Eye (tissue), 1 donor: Measurements from ENCODE around the gene SAPCD1.
"Not testable (repeated sequence)": the region's sequence is repeated elsewhere in the genome, so short reads cannot be mapped to it uniquely, and the experiment has no call there.

ENCODE experiments used
- DNase-seq: peaks from one replicate; pipeline ENCODE4 v3.0.0-alpha.2; 2015

SAPCD1 gene

DNA sequence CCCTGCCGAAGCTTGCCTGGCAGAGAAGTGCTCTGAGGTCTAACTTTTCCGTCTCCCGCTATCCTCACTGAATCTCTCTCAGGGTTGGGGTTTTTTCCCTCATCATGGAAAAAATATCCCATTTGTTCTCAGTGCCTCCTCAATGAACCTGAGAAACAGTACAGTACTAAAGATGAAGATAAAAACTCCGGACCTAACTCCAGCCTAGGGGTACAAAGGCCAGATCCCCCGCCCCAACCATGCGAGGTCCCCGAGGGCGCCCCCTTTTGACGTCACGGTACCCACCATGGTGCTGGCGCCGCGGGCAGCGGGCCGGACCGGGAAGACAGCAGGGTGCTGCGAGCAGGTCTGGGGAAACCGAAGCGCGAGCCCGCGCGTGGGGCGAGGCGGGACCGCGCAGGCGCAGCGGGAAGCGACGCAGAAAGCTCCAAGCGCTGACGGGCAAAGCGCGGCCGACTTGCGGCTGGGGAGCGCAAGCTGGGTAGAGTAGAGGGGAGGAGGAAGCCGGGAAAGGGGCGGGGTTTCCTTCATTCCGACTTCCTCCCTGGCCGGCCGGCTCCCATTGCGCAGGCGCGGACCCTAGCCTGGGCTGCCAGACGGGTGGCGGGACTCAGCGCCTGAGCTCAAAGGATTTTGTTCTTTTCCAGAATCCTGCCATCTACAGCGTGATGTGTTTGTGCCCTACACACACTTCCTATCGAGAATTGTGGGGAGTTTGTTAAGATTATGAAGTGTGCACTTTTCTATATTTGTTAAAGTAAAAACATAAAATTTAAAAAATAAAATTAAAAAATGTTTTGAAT is 44.2 kb downstream of the SAPCD1 start, which contains the start of gene LSM2:
Gene LSM2 (minus strand): TSS at position 497 of the 803 bp plus-strand sequence. CDS start 209 bp downstream, at position 288.
- peak; percentile 99 for DNase-seq

DNA sequence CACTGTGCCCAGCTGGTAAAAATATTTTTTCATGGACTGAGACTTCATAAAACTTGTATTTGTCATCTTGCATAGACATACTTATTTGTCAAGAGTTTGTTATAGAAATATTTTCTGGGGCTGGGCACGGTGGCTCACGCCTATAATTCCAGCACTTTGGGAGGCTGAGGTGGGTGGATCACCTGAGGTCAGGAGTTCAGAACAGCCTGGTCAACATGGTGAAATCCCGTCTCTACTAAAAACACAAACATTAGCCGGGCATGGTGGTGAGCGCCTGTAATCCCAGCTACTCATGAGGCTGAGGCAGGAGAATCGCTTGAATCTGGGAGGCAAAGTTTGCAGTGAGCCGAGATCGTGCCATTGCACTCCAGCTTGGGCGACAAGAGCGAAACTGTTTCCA is 46.1 kb downstream of the SAPCD1 start:
- DNase-seq, result not testable (repeated sequence)

DNA sequence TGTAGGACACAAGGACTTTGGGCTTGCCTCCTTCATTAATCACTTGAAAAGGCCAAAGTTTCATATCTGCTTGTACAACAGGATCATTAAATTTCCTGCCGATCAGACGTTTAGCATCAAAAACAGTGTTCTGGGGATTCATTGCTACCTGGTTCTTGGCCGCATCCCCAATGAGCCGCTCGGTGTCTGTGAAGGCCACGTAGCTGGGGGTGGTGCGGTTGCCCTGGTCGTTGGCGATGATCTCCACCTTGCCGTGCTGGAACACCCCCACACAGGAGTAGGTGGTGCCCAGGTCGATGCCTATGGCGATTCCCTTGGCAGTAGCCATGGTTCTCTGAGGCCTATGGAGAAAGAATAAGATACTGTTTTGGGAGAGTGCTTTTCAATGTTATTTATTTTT is 49.2 kb downstream of the SAPCD1 start:
- DNase-seq, result no peak

DNA sequence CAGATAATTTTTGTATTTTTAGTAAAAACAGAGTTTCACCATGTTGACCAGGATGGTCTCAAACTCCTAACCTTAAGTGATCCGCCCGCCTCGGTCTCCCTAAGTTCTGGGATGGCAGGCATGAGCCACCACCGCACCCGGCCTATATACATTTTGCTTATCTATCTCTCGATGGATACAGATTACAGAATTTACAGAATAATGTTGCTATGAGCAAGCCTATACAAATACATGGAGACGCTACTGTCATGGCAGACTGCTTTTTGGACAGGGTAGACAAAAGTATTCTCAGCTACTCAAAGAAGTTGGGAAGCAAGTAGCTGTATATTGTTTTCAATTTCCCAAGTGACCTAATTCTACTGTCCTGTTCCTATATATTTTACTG is 51.0 kb downstream of the SAPCD1 start:
- no peak for DNase-seq
